SKM-1 (cell line): Measurements from ENCODE around the gene GJD3.
"Not testable (repeated sequence)": the region's sequence is repeated elsewhere in the genome, so short reads cannot be mapped to it uniquely, and the experiment has no call there.

ENCODE experiments used
- DNase-seq: peaks from one replicate; lab custom pipeline; 2025; ENCODE audit not compliant: unreplicated experiment; lab: John Stamatoyannopoulos, UW

Gene GJD3

GRCh38 chr17:40369923-40370322 is 5.4 kb upstream of the GJD3 start:
- DNase-seq: no peak

DNA sequence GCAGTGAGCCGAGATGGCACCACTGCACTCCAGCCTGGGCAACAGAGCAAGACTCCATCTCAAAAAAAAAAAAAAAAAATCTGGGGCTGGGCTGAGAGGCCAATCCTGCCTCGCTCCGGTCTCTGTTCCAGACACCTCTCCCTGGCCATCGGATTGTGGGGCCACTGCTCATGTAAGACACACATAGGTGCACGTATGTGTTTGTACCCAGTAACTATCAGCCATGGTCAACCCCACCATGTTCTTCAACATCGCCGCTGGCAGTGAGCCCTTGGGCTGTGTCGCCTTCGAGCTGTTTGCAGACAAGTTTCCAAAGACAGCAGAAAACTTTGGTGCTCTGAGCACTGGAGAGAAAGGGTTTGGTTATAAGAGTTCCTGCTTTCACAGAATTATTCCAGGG is 3.2 kb upstream of the GJD3 start:
- DNase-seq: not testable (repeated sequence)

DNA sequence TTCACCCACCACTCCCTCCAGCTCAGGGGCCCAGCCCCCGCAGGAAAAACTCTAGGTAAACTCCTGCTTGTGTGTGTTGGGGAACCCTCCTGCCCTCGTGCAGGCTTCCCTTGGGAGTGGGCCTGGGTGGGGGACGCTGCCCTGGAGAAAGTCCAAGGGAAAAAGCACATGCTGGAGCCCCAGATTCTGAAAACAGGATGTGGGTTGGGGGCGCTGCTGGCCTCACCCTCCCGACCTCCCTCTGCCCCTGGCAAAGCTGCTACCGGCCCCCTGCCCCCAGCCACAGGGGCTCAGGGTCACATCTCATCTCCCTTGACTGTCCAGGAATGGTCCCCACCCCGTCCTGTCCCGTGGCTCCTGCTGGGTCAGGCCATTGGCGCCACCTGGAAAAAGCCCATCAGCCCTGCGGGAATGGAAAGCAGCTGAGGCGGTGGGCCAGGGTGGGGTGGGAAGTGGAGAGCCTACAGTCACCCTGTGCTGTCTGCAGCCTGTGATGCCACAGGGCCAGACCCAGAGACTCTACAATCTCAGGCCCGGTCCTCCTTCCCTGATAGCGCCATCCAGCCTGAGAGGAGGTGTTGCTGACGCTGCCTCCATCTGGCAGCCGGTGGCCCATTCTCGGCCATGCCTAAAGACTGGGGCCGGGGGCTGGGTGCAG is 2.5 kb upstream of the GJD3 start:
- DNase-seq: no peak

DNA sequence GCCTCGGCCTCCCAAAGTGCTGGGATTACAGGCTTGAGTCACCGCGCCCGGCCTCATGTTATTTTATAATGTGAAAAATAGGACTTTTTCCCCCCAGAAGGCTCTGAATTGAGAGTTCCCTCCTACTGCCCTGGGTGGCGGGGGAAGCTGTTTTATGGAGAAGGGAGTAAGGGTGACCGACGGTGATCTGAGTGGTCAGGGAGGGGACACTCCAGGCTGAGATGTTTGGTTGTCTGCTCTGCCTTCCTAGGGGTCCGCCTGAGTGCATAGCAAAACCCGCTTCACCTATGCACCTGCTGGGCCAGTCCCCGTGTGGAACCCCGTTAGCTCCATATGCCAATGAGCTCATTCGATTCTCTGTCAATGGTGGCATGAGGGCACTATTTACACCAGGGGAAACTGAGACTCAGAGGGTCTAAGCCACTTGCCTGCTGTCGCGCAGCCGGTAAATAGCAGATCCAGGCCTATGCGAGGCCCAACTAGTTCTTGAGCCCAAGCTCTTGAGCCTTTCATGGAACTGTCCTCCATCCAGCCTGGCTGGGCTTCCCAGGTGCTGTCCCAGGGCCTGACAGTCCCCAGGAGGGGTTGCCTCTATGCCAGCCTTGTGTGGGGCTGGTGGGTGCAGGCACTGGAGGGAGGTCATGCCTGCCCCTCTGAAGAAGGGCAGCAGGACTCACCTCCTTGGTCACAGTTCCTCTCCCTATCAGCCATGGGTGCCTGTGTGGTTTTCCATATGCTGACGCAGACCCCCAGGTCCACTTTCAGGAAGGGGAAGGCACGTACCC is 1.7 kb upstream of the GJD3 start:
- no peak for DNase-seq

- DNase-seq: no peak
Observed at GRCh38 chr17:40364906-40365305, 369 bp upstream of the GJD3 start.

DNA sequence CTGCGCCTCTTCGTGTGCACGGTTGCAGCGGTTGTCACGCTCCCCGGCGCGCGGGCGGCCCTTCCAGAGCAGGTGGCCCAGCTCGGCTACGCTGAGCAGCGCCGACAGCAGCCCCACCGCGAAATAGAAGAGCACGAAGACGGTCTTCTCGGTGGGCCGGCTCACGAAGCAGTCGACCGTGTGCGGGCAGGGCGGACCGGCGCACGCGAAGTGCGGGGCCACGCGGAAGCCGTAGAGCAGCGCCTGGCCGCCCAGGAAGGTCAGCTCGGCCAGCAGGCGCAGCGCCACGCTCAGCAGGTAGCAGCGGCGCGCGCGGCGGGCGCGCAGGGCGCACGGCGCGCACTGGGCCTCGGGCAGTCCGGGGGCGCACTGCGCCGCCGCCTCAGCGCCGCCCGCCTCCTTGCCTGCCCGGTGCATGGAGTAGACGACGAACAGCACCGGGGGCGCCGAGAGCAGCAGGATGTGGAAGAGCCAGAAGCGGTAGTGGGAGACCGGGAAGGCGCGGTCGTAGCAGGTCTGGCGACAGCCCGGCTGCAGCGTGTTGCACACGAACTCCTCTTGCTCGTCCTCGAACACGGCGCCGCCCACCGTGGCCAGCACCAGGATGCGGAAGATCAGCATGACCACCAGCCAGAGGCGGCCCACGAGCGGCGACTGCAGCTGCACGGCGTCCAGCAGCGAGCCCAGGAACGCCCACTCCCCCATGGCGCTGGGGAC is 1.3 kb downstream of the GJD3 start:
- no peak for DNase-seq

GRCh38 chr17:40362696-40363110 is 1.8 kb downstream of the GJD3 start:
- DNase-seq: peak; percentile 88

DNA sequence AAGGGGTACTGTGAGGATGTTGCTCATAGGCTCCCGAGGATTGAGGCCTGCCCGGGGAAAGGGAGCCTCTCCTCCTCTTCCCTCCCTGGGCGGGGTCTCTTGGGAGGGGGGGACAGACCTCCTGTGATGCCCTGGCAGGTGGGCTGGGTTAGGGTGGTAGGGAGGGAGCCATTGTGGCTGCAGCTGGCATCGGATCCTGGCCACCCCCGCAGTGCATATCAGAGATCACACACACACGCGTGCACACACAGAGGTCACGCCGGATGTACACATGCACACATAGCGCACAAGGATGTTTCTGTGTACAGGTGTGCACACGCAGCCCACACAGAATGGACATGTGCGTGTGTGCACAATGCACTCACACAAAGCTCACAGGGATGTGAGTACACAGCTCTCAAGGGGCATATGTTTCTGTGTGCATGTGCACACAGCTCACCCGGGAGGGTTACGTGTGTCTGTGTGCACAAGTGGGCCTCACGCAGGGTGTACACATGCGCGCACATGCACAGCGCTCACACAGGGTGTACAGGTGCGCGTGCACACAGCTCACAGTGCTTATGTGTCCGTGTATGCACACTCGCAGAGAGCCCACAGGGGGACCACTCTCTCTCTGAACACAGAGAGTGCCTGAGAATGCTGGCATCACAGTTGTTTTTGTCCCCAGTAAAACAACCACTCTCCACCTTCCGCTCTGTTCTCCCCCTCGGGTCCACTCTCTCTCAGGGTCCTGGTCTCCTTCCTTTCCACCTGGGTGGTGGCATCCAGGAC is 2.4 kb downstream of the GJD3 start:
- no peak for DNase-seq

DNA sequence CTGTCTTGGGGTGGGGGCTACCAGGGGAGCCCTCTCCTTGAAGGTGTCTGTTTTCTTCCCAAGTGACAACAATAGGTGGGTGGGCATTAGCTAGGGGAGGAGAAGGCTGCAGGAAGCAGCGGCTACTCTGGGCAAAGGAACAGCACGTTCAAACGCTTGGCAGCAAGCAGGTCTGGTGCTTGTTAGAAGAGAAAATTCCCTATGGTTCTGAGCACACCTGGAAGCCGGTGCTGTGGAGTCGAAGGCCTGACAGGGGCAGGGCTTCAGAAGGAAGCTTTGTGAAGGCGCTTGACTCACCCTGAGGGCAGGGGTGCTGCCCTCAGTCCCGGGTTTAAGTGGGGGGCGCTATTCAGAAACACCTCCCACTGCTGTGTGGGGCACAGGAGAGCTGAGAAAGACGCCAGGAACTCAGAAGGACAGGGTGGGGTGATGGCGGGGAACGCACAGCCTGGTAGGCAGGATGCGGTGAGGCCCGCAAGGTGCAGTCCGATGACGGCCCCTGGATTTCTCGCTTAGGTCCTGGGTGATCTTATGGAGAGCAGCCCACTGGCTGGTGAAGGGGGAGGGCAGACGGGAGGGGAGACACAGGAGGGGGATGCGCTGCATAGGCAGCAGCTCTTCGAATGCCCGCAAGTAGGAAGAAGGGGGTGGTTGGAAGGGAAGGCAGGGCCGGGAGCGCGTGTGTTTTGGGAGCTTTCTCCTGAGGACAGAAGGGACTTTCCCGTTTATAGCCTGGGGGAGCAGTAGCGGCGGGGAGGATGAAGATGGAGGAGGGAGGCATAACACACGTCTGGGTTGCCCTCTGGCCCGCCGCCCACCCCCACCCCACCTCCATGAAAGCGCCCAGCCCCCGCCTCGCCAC is 3.2 kb downstream of the GJD3 start:
- no peak for DNase-seq

GRCh38 chr17:40360091-40360490 is 4.4 kb downstream of the GJD3 start:
- DNase-seq: no peak

DNA sequence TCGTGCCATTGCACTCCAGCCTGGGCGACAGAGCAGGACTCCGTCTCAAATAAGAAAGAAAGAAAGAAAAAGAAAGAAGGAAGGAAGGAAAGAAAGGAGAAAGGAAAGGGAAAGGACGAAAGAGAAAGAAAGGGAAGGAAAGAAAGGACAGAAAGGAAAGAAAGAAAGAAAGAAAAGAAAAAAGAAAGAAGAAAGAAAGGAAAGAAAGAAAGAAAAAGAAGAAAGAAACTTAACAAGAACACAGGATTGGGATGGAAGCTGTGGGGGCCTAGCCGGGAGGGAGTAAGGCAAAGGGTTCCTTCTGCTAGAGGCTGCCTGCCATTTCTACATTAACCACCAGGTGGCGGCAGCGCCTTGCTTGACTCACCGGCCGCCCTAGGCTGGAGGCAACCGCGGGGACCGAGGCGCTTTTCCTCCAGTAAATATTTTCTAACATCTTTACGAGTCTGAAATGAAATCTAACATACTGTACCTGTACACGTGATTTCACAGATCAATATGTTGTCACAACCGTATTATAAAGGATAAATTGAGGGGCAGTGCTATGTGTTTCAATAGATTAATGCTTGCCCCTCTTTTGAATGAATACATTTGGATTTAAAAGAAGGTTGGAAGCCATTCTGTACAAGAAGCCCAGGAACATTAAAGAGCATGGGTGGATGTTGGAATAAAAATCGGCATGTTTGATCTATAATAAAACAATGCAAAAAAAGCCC is 6.1 kb downstream of the GJD3 start:
- peak; percentile 67 for DNase-seq

DNA sequence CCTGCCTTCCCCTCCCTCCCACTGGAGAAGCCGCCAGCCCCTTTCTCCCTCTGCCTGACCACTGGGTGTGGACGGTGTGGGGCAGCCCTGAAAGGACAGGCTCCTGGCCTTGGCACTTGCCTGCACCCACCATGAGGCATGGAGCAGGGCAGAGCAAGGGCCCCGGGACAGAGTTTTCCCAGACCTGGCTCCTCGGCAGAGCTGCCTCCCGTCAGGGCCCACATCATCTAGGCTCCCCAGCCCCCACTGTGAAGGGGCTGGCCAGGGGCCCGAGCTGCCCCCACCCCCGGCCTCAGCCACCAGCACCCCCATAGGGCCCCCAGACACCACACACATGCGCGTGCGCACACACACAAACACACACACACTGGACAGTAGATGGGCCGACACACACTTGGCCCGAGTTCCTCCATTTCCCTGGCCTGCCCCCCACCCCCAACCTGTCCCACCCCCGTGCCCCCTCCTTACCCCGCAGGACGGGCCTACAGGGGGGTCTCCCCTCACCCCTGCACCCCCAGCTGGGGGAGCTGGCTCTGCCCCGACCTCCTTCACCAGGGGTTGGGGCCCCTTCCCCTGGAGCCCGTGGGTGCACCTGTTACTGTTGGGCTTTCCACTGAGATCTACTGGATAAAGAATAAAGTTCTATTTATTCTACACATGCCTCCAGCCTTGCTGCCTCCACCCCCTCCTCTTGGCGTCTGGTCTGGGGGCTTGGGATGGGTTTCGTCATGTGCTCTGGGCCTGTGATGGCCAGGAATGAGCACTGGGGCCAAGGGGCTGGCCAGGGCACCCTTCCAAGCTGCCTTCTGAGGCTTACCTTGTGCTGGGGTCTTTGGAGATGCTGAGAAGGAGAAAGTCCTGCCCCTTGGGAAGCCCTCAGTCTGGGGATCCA is 7.3 kb downstream of the GJD3 start:
- DNase-seq: no peak

- no peak for DNase-seq
Observed at GRCh38 chr17:40355804-40356758, 8.5 kb downstream of the GJD3 start.

GRCh38 chr17:40355123-40355803 is 9.3 kb downstream of the GJD3 start:
- DNase-seq: no peak

GRCh38 chr17:40354221-40355122 is 10.1 kb downstream of the GJD3 start:
- no peak for DNase-seq

- peak; percentile 90 for DNase-seq
Observed at GRCh38 chr17:40352779-40353394, 11.7 kb downstream of the GJD3 start.
